ENCODE measurements around the gene CD109.
"Not testable (repeated sequence)": the region's sequence is repeated elsewhere in the genome, so short reads cannot be mapped to it uniquely, and the experiment has no call there.

The CD109 gene

DNA sequence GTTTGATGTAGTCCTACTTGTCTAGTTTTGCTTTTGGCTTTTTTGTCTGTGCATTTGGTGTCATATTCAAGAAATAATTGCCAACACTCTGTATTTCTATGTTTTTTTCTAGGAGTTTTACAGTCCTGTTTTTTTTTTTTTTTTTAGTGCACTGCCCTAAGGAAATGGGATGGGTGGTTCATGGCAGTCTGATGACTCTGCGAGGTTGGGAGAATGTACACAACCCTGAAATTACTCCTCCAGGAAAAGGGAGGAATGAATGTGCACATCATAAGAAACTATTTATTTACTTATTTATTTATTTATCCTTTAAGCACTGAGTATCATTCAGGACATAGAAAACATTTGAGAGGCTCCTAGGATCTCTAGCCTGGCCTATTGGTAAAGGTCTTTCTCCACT is 27.0 kb upstream of the CD109 start:
- in situ Hi-C loops (cut with MboI; ENCODE audit: low sequenced_read_pairs): no loop called here
- H3K9me3 ChIP-seq: no peaks in the 10 kb centered on the region

DNA sequence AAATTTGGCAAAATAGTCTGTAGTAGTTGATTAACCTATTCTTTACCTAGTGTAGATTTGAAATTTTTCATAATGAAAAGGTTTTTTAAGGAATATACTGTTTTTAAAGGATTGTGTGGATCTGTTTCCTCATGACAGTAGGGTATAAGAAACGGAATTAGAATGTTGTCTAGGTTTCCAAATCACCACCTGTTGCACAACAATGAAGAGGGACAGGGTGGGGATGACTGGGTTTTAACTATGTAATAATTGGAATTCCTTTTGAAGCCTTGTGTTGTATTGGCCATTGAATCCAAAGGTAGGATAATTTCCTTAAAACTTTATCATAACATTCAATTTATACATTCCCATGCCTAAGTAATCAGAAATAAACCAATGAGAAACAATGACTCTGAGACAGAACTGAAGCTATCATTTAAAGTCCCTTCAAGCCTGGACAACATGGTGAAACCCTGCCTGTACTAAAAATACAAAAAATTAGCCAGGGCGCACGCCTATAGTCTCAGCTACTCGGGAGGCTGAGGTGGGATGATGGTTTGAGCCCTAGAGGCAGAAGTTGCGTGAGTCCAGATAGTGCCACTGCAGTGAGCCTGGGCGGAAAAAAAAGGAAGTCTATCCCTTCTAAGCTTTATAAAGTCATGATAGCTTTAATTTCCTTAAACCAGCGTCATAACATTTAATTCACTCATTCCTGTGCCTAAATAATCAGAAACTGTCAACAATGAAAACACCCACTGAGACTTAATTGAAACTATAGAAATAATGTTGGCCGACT is 23.9 kb upstream of the CD109 start:
- Histone ChIP-seq H3K36me3 (replicated peaks) (no peaks in the 10 kb centered on the region), H3K27me3 (ENCODE audit: low read depth) (peaks cover 11% of the 10 kb centered on the region), H3K4me1 (no peaks in the 10 kb centered on the region), H3K9me3 (no peaks in the 10 kb centered on the region), H3K4me3 (no peak overlapping the region)
- in situ Hi-C loops (cut with MboI; ENCODE audit: low sequenced_read_pairs): no loop called here
- DNase-seq (ENCODE audit: low spot score in 2 of 2): no peak

More for the DNA sequence above, 27.0 kb upstream of the CD109 start:
- peaks cover 24% of the 10 kb centered on the region for H3K27me3 ChIP-seq (ENCODE audit: low read depth)
- no peak overlapping the region for H3K4me3 ChIP-seq
- DNase-seq (ENCODE audit: low spot score in 2 of 2): no peak
- H3K36me3 ChIP-seq (replicated peaks): no peaks in the 10 kb centered on the region
- H3K4me1 ChIP-seq: no peaks in the 10 kb centered on the region

DNA sequence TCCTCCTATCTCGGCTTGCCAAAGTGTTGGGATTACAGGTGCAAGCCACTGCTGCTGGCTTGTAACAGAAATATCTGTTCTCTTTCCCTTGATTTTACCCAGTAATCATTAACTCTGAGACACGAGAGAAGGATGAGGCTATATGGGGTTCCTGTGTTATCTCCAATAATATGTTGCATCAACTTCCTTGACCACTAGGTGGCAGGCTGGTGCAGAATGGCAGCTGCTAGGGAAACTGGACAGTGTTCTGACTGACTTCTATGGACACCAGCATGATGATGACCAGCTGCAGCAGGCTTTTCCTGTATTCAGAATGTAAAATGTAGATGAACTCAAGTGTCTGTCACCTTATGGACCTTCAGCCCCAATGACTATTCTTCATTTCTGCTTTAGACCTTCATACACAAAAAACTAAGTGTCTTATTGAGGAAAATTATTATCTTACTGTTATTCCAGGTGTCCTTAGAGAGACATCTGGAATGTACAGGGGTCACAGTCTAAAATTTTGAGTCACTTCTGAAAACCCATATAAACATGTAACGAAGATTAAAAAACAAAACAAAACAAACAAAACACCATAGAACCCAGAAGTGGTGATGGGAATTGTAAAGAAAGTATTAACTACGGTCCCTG is 20.4 kb upstream of the CD109 start:
- H3K9me3 ChIP-seq: no peaks in the 10 kb centered on the region
- H3K4me3 ChIP-seq: no peak overlapping the region
- no peaks in the 10 kb centered on the region for H3K36me3 ChIP-seq (replicated peaks)
- peak; percentile 67 to 88 for DNase-seq (ENCODE audit: low spot score in 2 of 2)
- in situ Hi-C loops (cut with MboI; ENCODE audit: low sequenced_read_pairs): no loop called here
- no peaks in the 10 kb centered on the region for H3K4me1 ChIP-seq
- no peaks in the 10 kb centered on the region; the same call in none of the 2 replicates for H3K27me3 ChIP-seq (ENCODE audit: low read depth)

DNA sequence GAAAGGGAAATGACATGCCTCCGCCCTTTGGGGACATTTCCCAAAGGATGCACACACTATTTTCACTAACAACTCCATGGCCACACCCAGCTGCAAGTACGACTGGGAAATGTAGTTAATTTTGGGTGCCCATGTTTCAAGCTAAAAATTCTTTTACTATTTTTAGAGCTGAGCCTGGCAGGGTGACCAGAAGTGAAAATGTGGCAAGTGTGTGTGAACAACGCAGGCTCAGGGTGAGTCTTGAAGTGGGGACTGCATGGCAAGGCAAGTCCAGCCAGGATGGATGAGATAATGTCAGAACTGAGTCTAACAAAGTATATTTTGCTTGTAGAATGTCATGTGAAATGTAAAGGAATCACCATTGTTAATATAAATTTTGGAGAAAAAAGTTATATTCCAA is 17.0 kb upstream of the CD109 start:
- no peaks in the 10 kb centered on the region for H3K27me3 ChIP-seq (ENCODE audit: low read depth)
- DNase-seq (ENCODE audit: low spot score in 2 of 2): no peak
- H3K4me1 ChIP-seq: no peaks in the 10 kb centered on the region
- no peaks in the 10 kb centered on the region for H3K36me3 ChIP-seq (replicated peaks)
- H3K4me3 ChIP-seq: no peak overlapping the region
- in situ Hi-C loops (cut with MboI; ENCODE audit: low sequenced_read_pairs): no loop called here
- no peaks in the 10 kb centered on the region for H3K9me3 ChIP-seq

DNA sequence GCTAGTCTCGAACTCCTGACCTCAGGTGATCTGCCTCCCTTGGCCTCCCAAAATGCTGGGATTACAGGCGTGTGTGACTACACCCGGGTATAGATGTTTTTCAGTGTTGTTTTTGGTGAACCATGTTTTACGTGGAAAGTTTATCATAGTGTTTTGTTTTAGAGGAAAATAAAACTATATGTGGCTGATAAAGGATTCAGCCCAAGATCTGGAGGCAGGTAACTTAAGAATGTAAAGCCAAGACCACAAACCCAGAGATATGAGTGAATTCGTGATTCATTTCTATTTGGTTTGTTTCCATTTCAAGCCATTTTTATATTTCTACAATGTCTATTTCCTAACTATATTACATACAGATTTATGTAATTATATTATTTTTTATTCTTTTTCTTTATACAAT is 16.2 kb upstream of the CD109 start:
- H3K36me3 ChIP-seq (replicated peaks); in situ Hi-C loops (cut with MboI; ENCODE audit: low sequenced_read_pairs); H3K4me1 ChIP-seq; DNase-seq (ENCODE audit: low spot score in 2 of 2); H3K9me3 ChIP-seq; H3K4me3 ChIP-seq; H3K27me3 ChIP-seq (ENCODE audit: low read depth): not testable (repeated sequence)

DNA sequence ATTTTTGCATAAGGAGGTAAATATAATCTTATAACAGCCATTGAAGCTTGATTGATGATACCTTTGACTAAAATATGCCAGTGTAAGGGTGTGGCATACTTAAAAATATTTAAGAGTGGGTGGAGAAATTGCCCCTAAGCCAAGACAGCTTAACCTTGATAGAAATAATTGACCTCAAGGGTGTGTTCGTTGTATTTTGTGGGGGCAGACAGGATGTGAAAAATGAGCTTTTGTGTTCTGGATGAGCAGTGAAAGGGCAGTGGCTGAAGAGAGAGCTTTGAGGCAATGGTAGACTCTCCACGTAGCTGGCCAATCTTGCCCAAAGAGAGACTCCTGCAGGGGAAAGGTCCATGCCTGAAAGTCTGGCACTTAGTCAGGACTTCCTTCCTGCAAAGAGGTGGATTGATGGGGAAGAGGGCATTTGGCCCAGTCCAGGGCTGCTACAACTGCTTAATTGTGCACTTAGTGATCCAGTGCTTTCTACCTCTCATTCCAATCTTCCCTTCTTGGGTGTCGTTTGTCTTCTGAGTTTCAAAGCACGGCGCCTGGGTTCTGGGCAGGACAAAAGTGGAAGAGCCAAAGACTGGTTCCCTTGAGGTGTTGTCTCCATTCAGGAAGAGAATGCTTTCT is 15.6 kb upstream of the CD109 start:
- in situ Hi-C loops (cut with MboI; ENCODE audit: low sequenced_read_pairs): no loop called here
- Histone ChIP-seq H3K4me1 (no peaks in the 10 kb centered on the region), H3K9me3 (no peaks in the 10 kb centered on the region), H3K36me3 (replicated peaks) (no peaks in the 10 kb centered on the region), H3K4me3 (no peak overlapping the region), H3K27me3 (ENCODE audit: low read depth) (no peaks in the 10 kb centered on the region)
- no peak for DNase-seq (ENCODE audit: low spot score in 2 of 2)

DNA sequence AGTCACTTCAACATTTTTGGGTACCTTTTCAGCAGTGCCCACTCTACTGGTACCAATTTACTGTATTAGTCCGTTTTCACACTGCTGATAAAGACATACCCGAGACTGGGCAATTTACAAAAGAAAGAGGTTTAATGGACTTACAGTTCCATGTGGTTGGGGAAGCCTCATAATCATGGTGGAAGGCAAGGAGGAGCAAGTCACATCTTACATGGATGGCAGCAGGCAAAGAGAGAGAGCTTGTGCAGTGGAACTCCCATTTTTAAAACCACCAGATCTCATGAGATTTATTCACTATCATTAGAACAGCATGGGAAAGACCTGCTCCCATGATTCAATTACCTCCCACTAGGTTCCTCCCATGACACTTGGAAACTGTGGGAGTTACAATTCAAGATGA is 12.4 kb upstream of the CD109 start:
- in situ Hi-C loops (cut with MboI; ENCODE audit: low sequenced_read_pairs); H3K4me3 ChIP-seq; H3K9me3 ChIP-seq; H3K36me3 ChIP-seq (replicated peaks); H3K4me1 ChIP-seq; DNase-seq (ENCODE audit: low spot score in 2 of 2); H3K27me3 ChIP-seq (ENCODE audit: low read depth): not testable (repeated sequence)

DNA sequence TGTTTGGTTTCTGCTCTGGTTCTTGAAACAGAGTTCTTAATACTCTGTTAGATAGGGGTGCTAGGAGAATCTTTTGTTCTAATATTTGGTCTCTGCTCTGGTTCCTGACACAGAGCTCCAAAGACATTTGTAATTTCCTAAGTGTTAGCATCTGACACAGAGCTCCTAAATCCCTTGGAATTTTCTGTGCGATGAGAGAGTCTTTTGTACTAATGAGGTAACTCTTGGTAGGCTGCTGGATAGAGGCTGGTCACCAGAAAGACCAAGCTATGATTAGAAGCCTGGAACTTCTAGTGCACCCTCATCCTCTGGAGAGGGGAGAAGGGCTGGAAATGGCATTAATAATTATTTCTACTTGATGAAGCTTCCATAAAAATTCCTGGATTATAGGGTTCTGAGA is 7.7 kb upstream of the CD109 start:
- in situ Hi-C loops (cut with MboI; ENCODE audit: low sequenced_read_pairs): no loop called here
- peaks cover 3% of the 10 kb centered on the region; the same call in 1 of the 2 replicates for H3K27me3 ChIP-seq (ENCODE audit: low read depth)
- H3K9me3 ChIP-seq: no peaks in the 10 kb centered on the region
- no peaks in the 10 kb centered on the region for H3K36me3 ChIP-seq (replicated peaks)
- no peak for DNase-seq (ENCODE audit: low spot score in 2 of 2)
- no peaks in the 10 kb centered on the region for H3K4me1 ChIP-seq
- no peak overlapping the region for H3K4me3 ChIP-seq

DNA sequence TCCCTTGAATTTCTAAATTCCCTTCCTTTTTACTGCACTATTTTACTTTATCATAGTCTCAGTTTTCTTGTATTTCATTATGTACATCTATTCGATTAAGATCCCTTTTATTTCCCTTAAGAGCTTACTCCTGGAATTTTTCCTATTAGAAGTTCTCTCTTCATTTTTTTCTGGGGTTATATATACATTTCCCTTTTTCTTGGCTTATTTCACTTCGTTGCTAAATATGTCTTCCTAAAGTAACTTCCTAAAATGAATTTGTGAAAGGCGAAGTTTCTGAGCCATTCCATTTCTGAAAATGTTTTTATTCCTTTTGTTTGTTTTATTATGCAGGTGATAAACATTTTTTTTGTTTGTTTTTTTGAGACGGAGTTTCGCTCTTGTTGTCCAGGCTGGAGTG is 5.9 kb upstream of the CD109 start:
- H3K9me3 ChIP-seq: no peaks in the 10 kb centered on the region
- H3K36me3 ChIP-seq (replicated peaks): no peaks in the 10 kb centered on the region
- in situ Hi-C loops (cut with MboI; ENCODE audit: low sequenced_read_pairs): no loop called here
- no peak overlapping the region for H3K4me3 ChIP-seq
- DNase-seq (ENCODE audit: low spot score in 2 of 2): no peak
- no peaks in the 10 kb centered on the region; the same call in 1 of the 2 replicates for H3K4me1 ChIP-seq
- peaks cover 3% of the 10 kb centered on the region; the same call in 1 of the 2 replicates for H3K27me3 ChIP-seq (ENCODE audit: low read depth)

DNA sequence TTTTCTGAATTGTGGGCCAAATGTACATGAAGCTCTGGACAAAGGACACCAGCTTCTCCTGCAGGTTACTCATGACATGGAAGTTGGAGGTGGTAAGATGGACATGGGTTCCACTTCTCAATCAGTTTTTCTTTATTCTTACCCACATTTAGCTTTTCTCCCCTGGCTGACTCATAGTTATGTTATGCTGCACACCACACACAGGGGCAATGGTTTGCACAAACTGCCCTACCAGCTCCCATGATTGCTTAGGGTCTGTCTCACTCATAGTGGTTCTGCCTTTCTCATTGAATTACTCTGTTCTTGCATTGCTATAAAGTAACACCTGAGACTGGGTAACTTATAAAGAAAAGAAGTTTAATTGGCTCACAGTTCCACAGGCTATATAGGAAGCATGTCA is 4.5 kb upstream of the CD109 start:
- H3K27me3 ChIP-seq (ENCODE audit: low read depth): peaks cover 3% of the 10 kb centered on the region; the same call in 1 of the 2 replicates
- peaks cover 11% of the 10 kb centered on the region for H3K4me1 ChIP-seq
- in situ Hi-C loops (cut with MboI; ENCODE audit: low sequenced_read_pairs): no loop called here
- H3K9me3 ChIP-seq: no peaks in the 10 kb centered on the region
- no peaks in the 10 kb centered on the region for H3K36me3 ChIP-seq (replicated peaks)
- H3K4me3 ChIP-seq: no peak overlapping the region
- no peak for DNase-seq (ENCODE audit: low spot score in 2 of 2)

DNA sequence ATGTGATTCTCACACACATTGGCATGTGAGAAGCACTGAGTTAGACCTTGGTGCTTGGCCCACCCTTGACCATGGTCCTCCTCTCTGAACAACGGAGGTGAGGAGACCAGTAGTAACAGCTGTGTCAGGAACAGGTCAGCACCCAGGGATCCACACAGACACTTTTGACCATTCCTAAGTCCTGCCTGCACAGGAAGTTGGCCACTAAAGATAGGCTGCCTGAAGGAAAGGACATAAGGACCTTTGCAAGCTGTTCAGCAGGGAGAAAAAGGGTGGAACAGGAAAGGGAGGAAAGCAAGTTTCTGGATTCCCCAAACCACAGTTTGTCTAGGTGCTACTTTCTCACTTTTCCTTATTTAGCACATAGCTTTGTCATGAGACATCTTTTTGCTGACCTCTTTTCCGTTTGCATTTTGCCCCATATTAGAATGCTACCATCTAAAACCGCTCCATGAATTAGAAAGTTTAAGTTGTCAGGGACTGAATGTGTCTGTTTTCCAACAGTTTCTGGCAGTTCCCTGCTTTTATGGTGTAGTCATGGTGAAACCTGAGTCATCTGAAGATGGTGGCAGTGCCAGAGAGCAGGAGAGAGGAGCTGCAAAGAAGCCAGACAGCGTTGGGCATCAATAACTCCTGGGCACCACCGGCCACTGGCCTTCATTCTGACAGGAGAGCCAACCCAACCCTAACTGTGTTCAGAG is 1.1 kb upstream of the CD109 start:
- DNase-seq (ENCODE audit: low spot score in 2 of 2): no peak
- Histone ChIP-seq H3K9me3 (no peaks in the 10 kb centered on the region), H3K4me3 (no peak overlapping the region), H3K36me3 (replicated peaks) (no peaks in the 10 kb centered on the region), H3K4me1 (peaks cover 18% of the 10 kb centered on the region), H3K27me3 (ENCODE audit: low read depth) (no peaks in the 10 kb centered on the region)
- in situ Hi-C loops (cut with MboI; ENCODE audit: low sequenced_read_pairs): no loop called here

DNA sequence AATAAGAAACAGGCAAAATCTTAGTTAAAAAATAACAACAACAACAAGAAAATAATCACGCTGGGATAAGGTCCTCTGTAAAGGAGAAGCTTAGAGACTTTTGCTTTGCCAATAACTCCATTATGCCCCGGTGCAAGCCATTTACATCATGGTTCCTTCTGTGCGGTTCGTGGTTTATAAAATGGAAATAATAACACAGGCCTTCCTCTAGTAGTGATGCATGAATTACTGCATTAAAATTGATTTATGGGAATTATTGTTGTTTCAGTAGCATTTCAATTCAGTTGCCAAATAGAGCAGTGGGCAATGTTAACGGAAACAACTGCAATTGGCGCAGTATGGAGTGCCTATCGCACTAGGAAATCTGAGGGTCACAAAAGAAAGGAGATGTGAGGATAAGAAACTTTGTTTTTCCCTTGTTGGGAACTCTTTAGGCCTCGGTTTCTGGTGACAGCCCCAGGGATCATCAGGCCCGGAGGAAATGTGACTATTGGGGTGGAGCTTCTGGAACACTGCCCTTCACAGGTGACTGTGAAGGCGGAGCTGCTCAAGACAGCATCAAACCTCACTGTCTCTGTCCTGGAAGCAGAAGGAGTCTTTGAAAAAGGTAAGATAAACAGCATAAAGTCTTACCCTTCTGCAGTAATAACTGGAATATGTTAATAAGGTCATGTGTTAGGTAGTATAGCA is 1.1 kb downstream of the CD109 start:
- Histone ChIP-seq H3K9me3 (no peaks in the 10 kb centered on the region), H3K4me3 (peak overlapping the region; percentile 35), H3K36me3 (replicated peaks) (no peaks in the 10 kb centered on the region), H3K27me3 (ENCODE audit: low read depth) (no peaks in the 10 kb centered on the region), H3K4me1 (peaks cover 18% of the 10 kb centered on the region)
- no peak for DNase-seq (ENCODE audit: low spot score in 2 of 2)
- in situ Hi-C loops (cut with MboI; ENCODE audit: low sequenced_read_pairs): no loop called here

DNA sequence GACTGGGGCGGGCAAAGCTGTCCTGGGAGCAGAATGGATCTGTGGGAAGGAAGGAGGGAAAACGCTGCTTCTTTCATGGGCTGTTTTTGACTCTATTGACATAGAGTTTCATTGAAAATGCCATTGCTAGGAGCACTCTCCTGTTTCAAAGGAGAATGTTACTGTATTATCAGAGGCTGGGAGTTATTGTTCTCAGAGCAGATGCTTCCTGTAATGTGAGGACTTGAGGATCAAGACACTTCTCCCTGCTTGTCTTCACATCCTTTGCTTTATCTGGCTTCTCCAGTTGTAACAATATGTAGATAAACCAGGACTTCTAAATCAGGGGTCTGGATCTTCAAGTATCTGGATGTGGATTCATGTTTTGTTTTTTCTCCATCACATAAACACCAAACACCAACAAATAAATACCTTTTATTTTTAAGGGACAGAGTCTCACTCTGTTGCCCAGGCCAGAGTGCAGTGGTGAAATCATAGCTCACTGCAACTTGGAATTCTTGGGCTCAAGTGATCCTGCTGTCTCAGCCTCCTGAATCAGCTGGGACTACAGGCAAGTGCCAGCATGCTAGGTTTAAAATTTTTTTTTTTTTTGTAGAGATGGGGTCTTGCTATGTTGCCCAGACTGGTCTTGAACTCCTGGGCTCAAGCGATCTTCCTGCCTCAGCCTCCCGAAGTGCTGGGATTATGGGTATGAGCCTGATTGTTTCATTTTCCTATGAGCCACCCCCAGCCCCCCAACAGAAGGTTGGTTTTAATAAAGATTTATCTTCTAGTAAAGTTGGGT is 3.9 kb downstream of the CD109 start:
- Histone ChIP-seq H3K9me3 (no peaks in the 10 kb centered on the region), H3K4me1 (peaks cover 18% of the 10 kb centered on the region), H3K4me3 (no peak overlapping the region), H3K36me3 (replicated peaks) (no peaks in the 10 kb centered on the region), H3K27me3 (ENCODE audit: low read depth) (no peaks in the 10 kb centered on the region)
- no peak for DNase-seq (ENCODE audit: low spot score in 2 of 2)
- in situ Hi-C loops (cut with MboI; ENCODE audit: low sequenced_read_pairs): no loop called here

Data from HAP-1 (cell line).